Measurements from ENCODE around the gene CLCF1. TPM values are rescaled to one million over a fixed set of nuclear protein-coding genes. Genes with fewer than 3 reads are reported as not detected.

CLCF1 gene
- total RNA-seq, 1 experiment from 2014 or later = 2.1 TPM

- Histone ChIP-seq H3K4me1 (ENCODE audit: insufficient read depth, low read length) (no peaks in the 10 kb centered on the region), H3K27ac (ENCODE audit: insufficient read length, low read depth, low read length) (no peak overlapping the region), H3K27me3 (ENCODE audit: insufficient read depth, low read length) (peaks cover 10% of the 10 kb centered on the region; the same call in 1 of the 2 replicates), H2AK5ac (ENCODE audit: insufficient read length, low read length) (no peak overlapping the region), H3K79me2 (ENCODE audit: insufficient read depth, low read length) (no peaks in the 10 kb centered on the region), H3K79me1 (ENCODE audit: insufficient read depth, low read depth, low read length, poor library complexity, severe bottlenecking) (no peaks in the 10 kb centered on the region), H3K23ac (ENCODE audit: insufficient read length, low read depth, low read length) (no peak overlapping the region), H3K23me2 (ENCODE audit: insufficient read length, low read depth, low read length, poor library complexity, severe bottlenecking) (peaks cover 23% of the 10 kb centered on the region), H3K9ac (ENCODE audit: extremely low read depth, insufficient read length, low read length) (no peak overlapping the region), H3K9me3 (ENCODE audit: control insufficient read depth, low read depth, low read length) (no peaks in the 10 kb centered on the region), H2BK20ac (ENCODE audit: low read depth, low read length, poor library complexity, severe bottlenecking) (no peak overlapping the region), H4K20me1 (ENCODE audit: control insufficient read depth, insufficient read depth, insufficient read length) (no peaks in the 10 kb centered on the region), H3K56ac (ENCODE audit: insufficient read length, low read depth, low read length) (no peak overlapping the region), H3K18ac (ENCODE audit: insufficient read length, low read depth, low read length) (no peak overlapping the region), H2AFZ (ENCODE audit: low read length) (no peak overlapping the region), H3K4ac (ENCODE audit: low read depth, low read length) (no peak overlapping the region), H2BK5ac (ENCODE audit: insufficient read length, low read length) (no peak overlapping the region), H3T11ph (ENCODE audit: low read length) (no peak overlapping the region), H4K5ac (ENCODE audit: insufficient read length, low read depth, low read length) (no peak overlapping the region), H2BK12ac (ENCODE audit: insufficient read length, low read depth, low read length) (no peak overlapping the region), H2BK120ac (ENCODE audit: low read depth, low read length, poor library complexity, severe bottlenecking) (no peak overlapping the region), H3K4me2 (ENCODE audit: insufficient read depth, insufficient read length, low read length) (no peak overlapping the region), H4K8ac (replicated peaks; ENCODE audit: insufficient read length, low read depth, low read length) (no peak overlapping the region), H4K91ac (ENCODE audit: insufficient read length, low read depth, low read length) (no peak overlapping the region), H3K14ac (ENCODE audit: insufficient read depth, low read length) (no peak overlapping the region), H2BK15ac (ENCODE audit: low read depth, low read length) (no peak overlapping the region)
- Mint-ChIP-seq H3K36me3 (ENCODE audit: insufficient read depth in 1 of 3, low read depth in 3 of 3) (no peaks in the 10 kb centered on the region), H3K4me1 (peaks cover 36 to 44% of the 10 kb centered on the region in 2 experiments), H3K27ac (no peak overlapping the region), H3K4me3 (peak overlapping the region in 1 of 2 experiments; percentile 80; a peak in 1 of 5 replicates), H3K9me3 (no peaks in the 10 kb centered on the region; a peak in 2 of 5 replicates), H3K27me3 (ENCODE audit: low read depth) (peaks cover 65% of the 10 kb centered on the region)
- no CpG with 5 or more reads among the region's 6 CpGs for WGBS (ENCODE audit: extremely low coverage, insufficient read length, low lambda C conversion rate)
- DNase-seq = no peak
- no peak for TF ChIP-seq CTCF (conservative IDR thresholded peaks at IDR 0.05)
Measured at GRCh38 chr11:67376873-67377808, 3.7 kb upstream of the CLCF1 start.

All from H9 (cell line).